Stimulated activated CD8-positive, alpha-beta memory T cell treated with anti-CD3 and anti-CD28 coated beads, Interleukin-7, amount 100 ng/mL, for 4 hours (primary cell): ENCODE results near the gene SEC22B.
"Not testable (repeated sequence)": the region's sequence is repeated elsewhere in the genome, so short reads cannot be mapped to it uniquely, and the experiment has no call there.

Source experiments
- DNase-seq, 2 donors: peaks; one replicate each; pipeline ENCODE4 v3.0.0-alpha.2; 2020; ENCODE audit warnings: low read depth in 2 of 2

The SEC22B gene

DNA sequence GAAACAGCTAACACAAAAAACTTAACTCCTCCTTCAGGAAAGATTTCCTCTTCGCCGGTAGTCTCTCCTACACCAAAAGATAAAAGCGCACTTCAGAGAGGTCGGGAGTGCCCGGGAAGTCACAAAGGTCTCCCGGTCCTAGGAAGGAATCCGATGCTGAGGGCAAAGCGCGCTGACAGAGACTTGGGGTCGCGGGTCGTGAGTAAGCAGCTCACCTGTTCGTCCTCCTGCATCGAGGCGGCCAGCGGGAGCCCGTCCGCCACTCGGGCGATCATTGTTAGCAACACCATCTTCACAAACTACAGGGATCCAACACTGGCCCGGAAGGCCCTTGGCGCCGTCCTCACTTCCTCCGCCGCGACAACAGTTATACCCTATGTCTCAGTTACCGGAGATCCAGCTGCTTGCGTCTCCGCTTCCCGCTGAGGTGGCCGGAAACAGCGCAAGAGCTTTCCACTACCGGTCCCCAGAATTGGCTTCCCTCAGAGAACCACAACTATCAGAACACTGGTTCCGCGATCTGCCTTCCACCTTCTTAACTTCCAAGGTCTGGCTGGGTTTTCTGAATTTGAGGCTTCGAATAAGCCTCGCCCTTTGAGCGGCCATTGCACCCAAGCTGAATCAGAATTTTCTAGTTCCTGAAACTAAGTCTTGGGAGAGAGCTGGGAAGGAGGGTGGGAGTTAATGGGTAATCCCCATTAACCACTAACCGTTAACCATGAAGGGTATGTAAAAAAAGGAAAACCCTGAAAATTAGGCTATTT lies at the start of gene SEC22B:
TSS of gene SEC22B (minus strand) at position 429 of the 764 bp plus-strand sequence. CDS start at position 290, 139 bp downstream.
- peak; percentile 73 to 79 for DNase-seq

GRCh38 chr1:120217933-120218332 lies 41.6 kb upstream of the SEC22B start:
- not testable (repeated sequence) for DNase-seq

- DNase-seq: not testable (repeated sequence)
Observed at GRCh38 chr1:120217175-120217929, 41.0 kb upstream of the SEC22B start.

DNA sequence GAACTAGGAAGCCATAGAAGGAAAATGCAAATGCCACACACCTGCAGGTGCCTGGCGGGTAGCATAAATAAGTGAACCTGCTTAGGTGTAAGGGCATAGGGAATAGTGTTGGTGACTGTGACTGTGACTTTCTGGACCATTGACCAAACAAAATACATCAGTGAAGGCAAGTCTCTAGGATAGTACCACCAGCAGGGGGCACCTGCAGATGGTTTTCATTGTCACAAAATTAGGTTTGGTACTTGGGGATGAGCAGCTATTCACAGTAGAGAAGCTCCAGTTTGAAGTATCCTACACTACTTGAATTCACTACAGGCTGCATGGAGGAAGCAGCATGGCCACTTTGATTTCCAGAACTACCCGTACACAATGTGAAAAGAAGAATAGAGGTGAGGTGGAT lies 37.3 kb upstream of the SEC22B start:
- not testable (repeated sequence) for DNase-seq

- DNase-seq: not testable (repeated sequence)
Observed at GRCh38 chr1:120210754-120211153, 34.4 kb upstream of the SEC22B start.

DNA sequence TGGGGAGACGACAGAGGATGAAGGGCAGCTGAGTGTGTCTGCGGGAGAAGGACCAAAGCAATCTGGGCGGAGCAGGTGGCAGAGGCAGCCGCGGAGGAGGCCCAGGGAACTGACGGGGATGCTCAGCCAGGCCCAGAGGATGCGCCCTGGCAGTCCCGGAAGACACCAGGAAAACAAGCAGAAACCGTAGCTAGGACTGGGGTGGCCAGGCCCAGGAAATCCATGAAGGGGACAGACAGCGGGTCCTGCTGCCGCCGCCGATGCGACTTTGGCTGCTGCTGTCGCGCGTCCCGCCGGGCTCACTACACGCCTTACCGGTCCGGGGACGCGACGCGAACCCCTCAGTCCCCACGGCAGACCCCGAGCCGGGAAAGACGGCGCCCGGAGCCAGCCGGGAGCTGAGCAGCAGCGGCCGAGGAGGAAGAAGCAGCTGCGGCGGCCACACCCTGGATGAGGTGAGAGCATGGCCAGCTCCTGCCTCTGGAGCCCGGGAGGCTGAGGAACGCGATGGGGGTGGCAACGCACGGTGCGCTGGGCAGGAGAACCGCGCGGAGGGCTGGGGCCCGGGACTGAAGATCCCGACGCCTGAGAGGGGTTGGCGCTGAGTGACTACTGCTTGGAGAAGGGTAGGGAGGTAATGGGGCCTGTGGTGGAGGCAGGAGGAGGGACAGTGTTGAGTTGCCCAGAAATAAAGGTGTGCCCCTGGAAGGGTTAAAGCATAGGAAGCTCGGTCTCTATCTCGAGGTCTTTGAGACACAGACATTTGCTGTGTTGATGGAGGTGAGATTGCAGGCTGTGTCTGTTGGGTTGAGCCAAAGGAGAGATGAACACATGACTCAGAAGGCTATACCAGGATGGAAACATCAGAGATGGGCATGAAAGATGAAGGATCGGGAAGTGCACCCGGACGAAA lies 20.8 kb upstream of the SEC22B start:
- not testable (repeated sequence) for DNase-seq

- DNase-seq: not testable (repeated sequence)
Observed at GRCh38 chr1:120188626-120189025, 12.3 kb upstream of the SEC22B start.

GRCh38 chr1:120182176-120182707 lies 5.9 kb upstream of the SEC22B start:
- not testable (repeated sequence) for DNase-seq

- DNase-seq: not testable (repeated sequence)
Observed at GRCh38 chr1:120179811-120180690, 3.7 kb upstream of the SEC22B start.

DNA sequence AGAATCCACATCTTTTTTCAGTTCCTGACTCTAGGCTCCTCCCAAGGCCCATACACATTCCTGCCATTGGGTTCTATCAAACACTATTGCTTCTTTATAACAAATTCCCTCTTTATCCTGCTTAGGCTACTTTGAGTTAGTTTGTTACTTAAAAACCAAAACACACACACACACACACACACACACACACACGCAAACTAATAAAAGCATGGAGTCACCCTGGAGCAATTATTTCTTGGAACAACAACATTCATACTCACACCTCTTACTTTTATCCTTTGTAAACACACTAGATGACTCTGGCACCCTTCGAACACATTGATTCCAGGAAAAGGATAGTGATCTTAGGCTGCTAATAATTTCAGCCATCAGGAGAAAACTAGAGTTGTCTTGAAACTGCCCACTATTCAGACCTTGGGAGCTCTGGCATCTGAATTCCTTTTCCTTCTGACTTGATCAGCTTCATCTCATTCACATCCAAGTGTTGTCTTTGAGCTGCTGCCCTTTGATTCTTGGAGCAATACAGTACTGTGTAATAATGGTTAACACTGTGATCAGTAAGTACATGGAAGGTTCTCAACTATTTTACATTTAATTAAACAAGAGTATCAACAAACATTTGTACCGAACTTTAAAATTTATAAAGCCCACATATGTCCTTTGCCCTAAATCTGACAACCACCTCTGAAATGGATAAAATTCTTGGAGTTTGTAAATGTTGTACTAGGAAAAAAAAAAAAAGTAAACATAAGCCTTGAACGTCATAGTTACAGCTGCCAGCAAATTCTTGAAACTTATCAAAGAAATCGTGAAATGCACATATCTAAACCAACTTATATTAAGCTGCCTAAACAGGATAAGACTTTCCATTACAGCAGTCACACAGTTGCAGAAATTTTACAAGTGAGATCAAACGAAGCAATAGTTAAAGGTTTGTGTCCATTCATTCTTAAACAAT lies 2.8 kb upstream of the SEC22B start:
- DNase-seq: no peak

- DNase-seq: not testable (repeated sequence)
Observed at GRCh38 chr1:120178058-120178457, 1.7 kb upstream of the SEC22B start.

GRCh38 chr1:120175688-120176087 lies 632 bp downstream of the SEC22B start:
- DNase-seq: not testable (repeated sequence)

DNA sequence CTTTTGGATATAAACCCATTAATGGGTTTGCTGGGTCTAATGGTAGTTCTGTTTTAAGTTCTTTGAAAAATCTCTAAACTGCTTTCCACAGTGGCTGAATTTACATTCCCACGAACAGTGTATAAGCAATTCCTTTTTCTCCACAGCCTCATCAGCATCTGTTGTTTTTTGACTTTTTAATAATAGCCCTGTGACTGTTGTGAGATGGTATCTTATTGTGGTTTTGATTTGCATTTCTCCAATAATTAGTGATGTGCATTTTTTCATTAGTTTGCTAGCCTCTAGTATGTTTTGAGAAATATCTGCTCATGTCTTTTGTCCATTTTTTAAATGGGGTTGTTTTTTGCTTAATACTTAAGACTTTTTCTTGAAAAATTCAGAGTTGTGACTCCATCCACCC lies 11.6 kb downstream of the SEC22B start:
- not testable (repeated sequence) for DNase-seq

- not testable (repeated sequence) for DNase-seq
Observed at GRCh38 chr1:120162015-120162414, 14.3 kb downstream of the SEC22B start.

DNA sequence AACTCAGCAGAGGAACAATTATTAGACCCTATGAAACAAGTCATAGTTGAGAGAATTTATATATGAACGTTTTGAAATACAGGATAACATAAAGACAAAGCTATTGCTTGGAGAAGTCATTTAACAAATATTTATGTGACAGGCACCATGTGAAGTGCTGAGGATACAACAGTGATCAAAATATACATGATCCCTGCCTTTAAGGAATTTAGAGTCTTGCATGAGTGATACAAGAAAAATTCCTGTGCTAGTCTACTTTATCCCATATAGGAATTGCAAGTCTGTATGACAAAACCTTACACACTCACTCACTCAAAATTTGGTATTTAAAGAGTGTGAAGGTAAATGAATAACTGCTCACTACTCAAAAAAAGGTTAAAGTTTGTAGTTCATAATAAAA lies 17.8 kb downstream of the SEC22B start:
- DNase-seq: not testable (repeated sequence)

- not testable (repeated sequence) for DNase-seq
Observed at GRCh38 chr1:120158086-120158485, 18.2 kb downstream of the SEC22B start.

- not testable (repeated sequence) for DNase-seq
Observed at GRCh38 chr1:120150138-120150822, 26.0 kb downstream of the SEC22B start.

- DNase-seq: not testable (repeated sequence)
Observed at GRCh38 chr1:120149420-120150059, 26.8 kb downstream of the SEC22B start.
